HepG2 (cell line): Measurements from ENCODE around the gene FAM124A. TPM values are rescaled to one million over a fixed set of nuclear protein-coding genes. Genes with fewer than 3 reads are reported as not detected.

ENCODE experiments used
- ATAC-seq: fragments of 200-7000 bp; cut with Tn5 transposase; 3 replicates; pipeline ENCODE4 v1.9.1; 2020; ENCODE audit warnings: mild to moderate bottlenecking, moderate library complexity
- BruUV-seq: library from RNA; stranded (reverse); fragments of 400-500 nt; replicated peaks from 2 replicates; lab custom pipeline; 2021; lab: Mats Ljungman, UMichigan
- CTCF ChIA-PET: fragments of 300-600 bp; formaldehyde crosslinking; extraction: SDS; loops from one replicate; lab custom pipeline; 2021; ENCODE audit warnings: low total read pairs, inconsistent platforms, low intra/inter-chr PET ratio; lab: Yijun Ruan, JAX
- POLR2A ChIA-PET: fragments of 350-600 bp; sonication (Branson Sonifier 250); formaldehyde crosslinking; loops from one replicate; lab custom pipeline; 2020; ENCODE audit warnings: antibody characterized with exemption, inconsistent platforms; lab: Yijun Ruan, JAX
- DNase-seq: peaks from one replicate; pipeline ENCODE4 v3.0.0-alpha.2; 2015; ENCODE audit warnings: low spot score
- FAIRE-seq: peaks from 3 replicates; lab custom pipeline; 2011; peaks lifted over from hg19 to GRCh38; lab: Jason Lieb, UNC
- H2AFZ ChIP-seq: one replicate; pipeline ENCODE4 v1.6.1; 2011; ENCODE audit warnings: low read length, inconsistent platforms
- H3K27ac ChIP-seq: fragments of 300-600 bp; 3 replicates; pipeline ENCODE4 v1.8.0; 2011; ENCODE audit warnings: mixed run types, mild to moderate bottlenecking, mixed read lengths, low read length, inconsistent platforms; ENCODE audit not compliant: insufficient read depth; ENCODE audit errors: extremely low read length
- H3K27me3 ChIP-seq, 2 experiments: fragments of 200-600 bp in 1 of 2; 2 replicates in 1 of 2; 3 replicates in 1 of 2; pipeline versions ENCODE4 v1.6.0 to v1.8.0; 2011; ENCODE audit warnings: low read length in 2 of 2, mild to moderate bottlenecking in 2 of 2, moderate library complexity in 2 of 2, inconsistent platforms in 1 of 2; ENCODE audit not compliant: insufficient read depth in 2 of 2, control insufficient read depth in 1 of 2
- H3K36me3 ChIP-seq, 2 experiments: fragments of 200-600 bp in 1 of 2; replicated peaks in 1 of 2; 2 replicates in 1 of 2; 3 replicates in 1 of 2; pipeline versions ENCODE4 v1.5.1 to v1.8.0; 2011; ENCODE audit warnings: low read length in 2 of 2, inconsistent platforms in 1 of 2; ENCODE audit not compliant: insufficient read depth in 2 of 2, control insufficient read depth in 1 of 2
- H3K4me1 ChIP-seq: 2 replicates; pipeline ENCODE4 v1.5.1; 2012; ENCODE audit warnings: low read length, inconsistent platforms; ENCODE audit not compliant: insufficient read depth
- H3K4me2 ChIP-seq: 2 replicates; pipeline ENCODE4 v1.6.0; 2011; ENCODE audit warnings: low read depth, low read length, inconsistent platforms
- H3K4me3 ChIP-seq, 3 experiments: fragments of 200-600 bp in 1 of 3; sonication (generic), shearing (Covaris generic) in 1 of 3; replicated peaks in 1 of 3; 2 replicates each; pipeline ENCODE4 v1.5.1; 2011 to 2016; ENCODE audit warnings: low read length in 3 of 3, inconsistent platforms in 2 of 3, low read depth in 2 of 3, mild to moderate bottlenecking in 2 of 3, control low read depth in 1 of 3, mixed read lengths in 1 of 3; ENCODE audit not compliant: insufficient read depth in 1 of 3
- H3K79me2 ChIP-seq: one replicate; pipeline ENCODE4 v1.6.1; 2011; ENCODE audit warnings: low read length, inconsistent platforms; ENCODE audit not compliant: insufficient read depth
- H3K9ac ChIP-seq: 2 replicates; pipeline ENCODE4 v1.6.0; 2011; ENCODE audit warnings: mild to moderate bottlenecking, low read depth, low read length, inconsistent platforms; ENCODE audit not compliant: insufficient read depth
- H3K9me3 ChIP-seq: 2 replicates; pipeline ENCODE4 v1.5.1; 2012; ENCODE audit warnings: mild to moderate bottlenecking, low read length
- H4K20me1 ChIP-seq: 2 replicates; pipeline ENCODE4 v1.6.0; 2011; ENCODE audit warnings: inconsistent platforms, mild to moderate bottlenecking, low read length, moderate library complexity; ENCODE audit not compliant: insufficient read depth
- DMAP1 ChIP-seq: IDR thresholded peaks from 2 replicates; pipeline ENCODE4 v1.6.1; 2016
- MBNL3 ChIP-seq: fragments of 250-450 bp; sonication (Bioruptor Pico); conservative IDR thresholded peaks from 2 replicates; pipeline ENCODE4 v1.8.0; 2022; ENCODE audit warnings: mild to moderate bottlenecking, inconsistent platforms
- RBM22 ChIP-seq: fragments of 200-400 bp; formaldehyde crosslinking; optimal IDR thresholded peaks from 2 replicates; pipeline ENCODE3; 2017; ENCODE audit warnings: mild to moderate bottlenecking, low read length, moderate library complexity
- SP4 ChIP-seq: sonication (generic); formaldehyde crosslinking; IDR thresholded peaks from 2 replicates; pipeline ENCODE4 v1.8.1; 2023; ENCODE audit warnings: mild to moderate bottlenecking, missing genetic modification reagents
- TEAD2 ChIP-seq: sonication (generic); formaldehyde crosslinking; IDR thresholded peaks from 2 replicates; pipeline ENCODE4 v1.9.0; 2021; ENCODE audit warnings: missing genetic modification reagents
- ZNF451 ChIP-seq: sonication (generic); formaldehyde crosslinking; IDR thresholded peaks from 2 replicates; pipeline ENCODE4 v1.5.0; 2020; ENCODE audit warnings: mild to moderate bottlenecking, missing genetic modification reagents
- WGBS: methylation state at CpG from one replicate; pipeline ENCODE4 v1.1.6; 2017; ENCODE audit warnings: low lambda C conversion rate; 5-methylcytosine and 5-hydroxymethylcytosine counted together
- in situ Hi-C: cut with HindIII; loops from 2 replicates; pipeline ENCODE4 v1.10.0; 2017; ENCODE audit warnings: low pct_unique_long_range_greater_than_20kb; ENCODE audit not compliant: extremely low pct_ligation_motif_present
- intact Hi-C: fragments of 100-400 bp; cut with micrococcal nuclease; formaldehyde crosslinking; loops from one replicate; pipeline ENCODE4 v1.10.0; 2022; ENCODE audit not compliant: unreplicated experiment
- polyA plus RNA-seq, 8 experiments: library from polyadenylated mRNA; depleted of rRNA in 3 of 8; stranded (reverse) in 7 of 8; unstranded in 1 of 8; fragments of >200 nt; fragmentation: Illumina TruSeq in 4 of 8; extraction: Trizol in 4 of 8; gene quantifications; 2 replicates each; pipeline versions ENCODE4 v1.2.1 to v1.2.3, GENCODE V29; 2011 to 2016; ENCODE audit warnings: low read depth in 4 of 8, missing spikeins in 1 of 8, mixed read lengths in 1 of 8; ENCODE audit not compliant: insufficient read depth in 1 of 8
- total RNA-seq, 5 experiments: library from RNA; depleted of rRNA; stranded (reverse); fragments of >200 nt; fragmentation: Illumina TruSeq; extraction: Trizol; gene quantifications; 2 replicates each; pipeline ENCODE4 v1.2.3, GENCODE V29; 2016; ENCODE audit warnings: low read depth in 1 of 5
- TF ChIP-seq, protein P1 (sequence below): sonication (generic); formaldehyde crosslinking; IDR thresholded peaks from 2 replicates; pipeline ENCODE4 v1.4.0; 2020; ENCODE audit warnings: missing genetic modification reagents
- TF ChIP-seq, protein P2 (sequence below): sonication (generic); formaldehyde crosslinking; IDR thresholded peaks from 2 replicates; pipeline ENCODE4 v1.8.0; 2022; ENCODE audit warnings: mild to moderate bottlenecking, missing genetic modification reagents, moderate library complexity
- TF ChIP-seq, protein P3 (sequence below): sonication (generic); formaldehyde crosslinking; IDR thresholded peaks from 2 replicates; pipeline ENCODE4 v1.5.0; 2020; ENCODE audit warnings: mild to moderate bottlenecking, missing genetic modification reagents, moderate library complexity

Gene FAM124A
- total and polyA plus RNA-seq, 2 of the 13 experiments (the other 11 are each of a cell fraction or from before 2014, with no cell fraction given): not detected

DNA sequence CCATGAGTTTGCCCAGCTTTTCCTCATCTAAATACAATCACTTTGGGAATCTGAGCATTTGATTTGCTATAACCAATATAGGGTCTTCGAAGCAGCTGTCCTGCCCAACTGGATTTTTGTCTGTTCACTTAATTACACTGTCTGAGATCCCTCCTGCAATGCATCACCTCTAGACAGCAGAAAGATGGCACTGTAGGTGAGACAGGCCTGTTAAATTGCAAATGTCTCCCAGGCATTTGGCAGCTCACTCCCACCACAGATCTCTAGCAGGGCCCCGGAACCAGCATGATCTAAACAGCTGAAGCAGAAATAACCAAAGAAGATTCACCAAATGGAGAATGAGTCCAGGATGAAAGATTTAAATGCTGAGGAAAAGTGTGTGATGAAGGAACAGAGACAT lies 75.4 kb downstream of the FAM124A start:
- no peak for FAIRE-seq

More for the DNA sequence above, 75.4 kb downstream of the FAM124A start:
- POLR2A ChIA-PET: no interaction called here
- Histone ChIP-seq H3K27ac (no peak overlapping the region), H3K4me1 (peaks cover 9% of the 10 kb centered on the region), H3K4me2 (no peak overlapping the region), H3K79me2 (no peaks in the 10 kb centered on the region), H4K20me1 (no peaks in the 10 kb centered on the region), H3K9ac (no peak overlapping the region), H3K27me3 (peaks cover 0 to 23% of the 10 kb centered on the region in 2 experiments; a peak in 3 of 5 replicates), H2AFZ (no peak overlapping the region), H3K36me3 (no peaks in the 10 kb centered on the region), H3K4me3 (no peak overlapping the region), H3K9me3 (no peaks in the 10 kb centered on the region)
- no TSS peak for BruUV-seq
- no peak for DNase-seq
- intact Hi-C loops: no loop called here
- in situ Hi-C loops: no loop called here
- peak; percentile 60; the same call in 1 of the 3 replicates for ATAC-seq
- CTCF ChIA-PET: no interaction called here
- 22% methylated on average over 2 of the region's 2 CpGs for WGBS
- TF ChIP-seq DMAP1 (no peak), SP4 (no peak), TEAD2 (CRISPR knock-in tag) (no peak), MBNL3 (CRISPR knock-in tag) (no peak), RBM22 (no peak), ZNF451 (CRISPR knock-in tag) (no peak)
- TF ChIP-seq, protein P1, sequence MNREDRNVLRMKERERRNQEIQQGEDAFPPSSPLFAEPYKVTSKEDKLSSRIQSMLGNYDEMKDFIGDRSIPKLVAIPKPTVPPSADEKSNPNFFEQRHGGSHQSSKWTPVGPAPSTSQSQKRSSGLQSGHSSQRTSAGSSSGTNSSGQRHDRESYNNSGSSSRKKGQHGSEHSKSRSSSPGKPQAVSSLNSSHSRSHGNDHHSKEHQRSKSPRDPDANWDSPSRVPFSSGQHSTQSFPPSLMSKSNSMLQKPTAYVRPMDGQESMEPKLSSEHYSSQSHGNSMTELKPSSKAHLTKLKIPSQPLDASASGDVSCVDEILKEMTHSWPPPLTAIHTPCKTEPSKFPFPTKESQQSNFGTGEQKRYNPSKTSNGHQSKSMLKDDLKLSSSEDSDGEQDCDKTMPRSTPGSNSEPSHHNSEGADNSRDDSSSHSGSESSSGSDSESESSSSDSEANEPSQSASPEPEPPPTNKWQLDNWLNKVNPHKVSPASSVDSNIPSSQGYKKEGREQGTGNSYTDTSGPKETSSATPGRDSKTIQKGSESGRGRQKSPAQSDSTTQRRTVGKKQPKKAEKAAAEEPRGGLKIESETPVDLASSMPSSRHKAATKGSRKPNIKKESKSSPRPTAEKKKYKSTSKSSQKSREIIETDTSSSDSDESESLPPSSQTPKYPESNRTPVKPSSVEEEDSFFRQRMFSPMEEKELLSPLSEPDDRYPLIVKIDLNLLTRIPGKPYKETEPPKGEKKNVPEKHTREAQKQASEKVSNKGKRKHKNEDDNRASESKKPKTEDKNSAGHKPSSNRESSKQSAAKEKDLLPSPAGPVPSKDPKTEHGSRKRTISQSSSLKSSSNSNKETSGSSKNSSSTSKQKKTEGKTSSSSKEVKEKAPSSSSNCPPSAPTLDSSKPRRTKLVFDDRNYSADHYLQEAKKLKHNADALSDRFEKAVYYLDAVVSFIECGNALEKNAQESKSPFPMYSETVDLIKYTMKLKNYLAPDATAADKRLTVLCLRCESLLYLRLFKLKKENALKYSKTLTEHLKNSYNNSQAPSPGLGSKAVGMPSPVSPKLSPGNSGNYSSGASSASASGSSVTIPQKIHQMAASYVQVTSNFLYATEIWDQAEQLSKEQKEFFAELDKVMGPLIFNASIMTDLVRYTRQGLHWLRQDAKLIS (CRISPR knock-in tag): no peak
- TF ChIP-seq, protein P2, sequence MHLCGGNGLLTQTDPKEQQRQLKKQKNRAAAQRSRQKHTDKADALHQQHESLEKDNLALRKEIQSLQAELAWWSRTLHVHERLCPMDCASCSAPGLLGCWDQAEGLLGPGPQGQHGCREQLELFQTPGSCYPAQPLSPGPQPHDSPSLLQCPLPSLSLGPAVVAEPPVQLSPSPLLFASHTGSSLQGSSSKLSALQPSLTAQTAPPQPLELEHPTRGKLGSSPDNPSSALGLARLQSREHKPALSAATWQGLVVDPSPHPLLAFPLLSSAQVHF (CRISPR knock-in tag): no peak
- TF ChIP-seq, protein P3, sequence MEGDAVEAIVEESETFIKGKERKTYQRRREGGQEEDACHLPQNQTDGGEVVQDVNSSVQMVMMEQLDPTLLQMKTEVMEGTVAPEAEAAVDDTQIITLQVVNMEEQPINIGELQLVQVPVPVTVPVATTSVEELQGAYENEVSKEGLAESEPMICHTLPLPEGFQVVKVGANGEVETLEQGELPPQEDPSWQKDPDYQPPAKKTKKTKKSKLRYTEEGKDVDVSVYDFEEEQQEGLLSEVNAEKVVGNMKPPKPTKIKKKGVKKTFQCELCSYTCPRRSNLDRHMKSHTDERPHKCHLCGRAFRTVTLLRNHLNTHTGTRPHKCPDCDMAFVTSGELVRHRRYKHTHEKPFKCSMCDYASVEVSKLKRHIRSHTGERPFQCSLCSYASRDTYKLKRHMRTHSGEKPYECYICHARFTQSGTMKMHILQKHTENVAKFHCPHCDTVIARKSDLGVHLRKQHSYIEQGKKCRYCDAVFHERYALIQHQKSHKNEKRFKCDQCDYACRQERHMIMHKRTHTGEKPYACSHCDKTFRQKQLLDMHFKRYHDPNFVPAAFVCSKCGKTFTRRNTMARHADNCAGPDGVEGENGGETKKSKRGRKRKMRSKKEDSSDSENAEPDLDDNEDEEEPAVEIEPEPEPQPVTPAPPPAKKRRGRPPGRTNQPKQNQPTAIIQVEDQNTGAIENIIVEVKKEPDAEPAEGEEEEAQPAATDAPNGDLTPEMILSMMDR (CRISPR knock-in tag): 0 out of 2 replicates have a peak, but pooled peaks have one; percentile 9
- TF ChIP-seq, all 625 proteins: peak for 1
